A673 (cell line): ENCODE results near the gene DENND2D. TPM values are rescaled to one million over a fixed set of nuclear protein-coding genes. Genes with fewer than 3 reads are reported as not detected.

Source experiments
- BruUV-seq: library from RNA; stranded (reverse); fragments of 400-500 nt; replicated peaks from 2 replicates; lab custom pipeline; 2021; lab: Mats Ljungman, UMichigan
- CTCF ChIA-PET: fragments of 300-600 bp; sonication (Branson Sonifier 250); formaldehyde crosslinking; loops from one replicate; lab custom pipeline; 2022; ENCODE audit warnings: antibody characterized with exemption; lab: Charles Lee
- POLR2A ChIA-PET: fragments of 300-600 bp; sonication (Branson Sonifier 250); formaldehyde crosslinking; loops from one replicate; lab custom pipeline; 2022; ENCODE audit warnings: antibody characterized with exemption; ENCODE audit not compliant: low non-redundant PET; lab: Charles Lee
- DNase-seq: peaks from one replicate; pipeline ENCODE4 v3.0.0-alpha.2; 2015; ENCODE audit warnings: low spot score
- H3K27ac ChIP-seq: fragments of 200-600 bp; sonication (generic); 2 replicates; pipeline ENCODE4 v1.5.1; 2016; ENCODE audit warnings: mixed run types, low read depth, mild to moderate bottlenecking, mixed read lengths, antibody characterized with exemption, low read length; ENCODE audit not compliant: poor library complexity, severe bottlenecking
- H3K27me3 ChIP-seq: fragments of 200-600 bp; sonication (generic); replicated peaks from 2 replicates; pipeline ENCODE4 v1.6.1; 2017; ENCODE audit warnings: mixed run types, low read depth, mild to moderate bottlenecking, mixed read lengths, antibody characterized with exemption, low read length; ENCODE audit not compliant: insufficient read depth, poor library complexity
- H3K36me3 ChIP-seq: fragments of 200-600 bp; sonication (generic); 2 replicates; pipeline ENCODE4 v1.6.1; 2016; ENCODE audit warnings: mixed run types, mild to moderate bottlenecking, mixed read lengths, antibody characterized with exemption, low read length; ENCODE audit not compliant: insufficient read depth, poor library complexity, severe bottlenecking
- H3K4me1 ChIP-seq: fragments of 200-600 bp; sonication (generic); 2 replicates; pipeline ENCODE4 v1.6.1; 2017; ENCODE audit warnings: mixed run types, mild to moderate bottlenecking, mixed read lengths, antibody characterized with exemption, low read length; ENCODE audit not compliant: insufficient read depth, poor library complexity, severe bottlenecking
- H3K4me3 ChIP-seq: fragments of 200-600 bp; sonication (generic); 2 replicates; pipeline ENCODE4 v1.5.1; 2016; ENCODE audit warnings: low read depth, mixed run types, mild to moderate bottlenecking, mixed read lengths, low read length; ENCODE audit not compliant: poor library complexity, severe bottlenecking
- H3K9me3 ChIP-seq: fragments of 200-600 bp; sonication (generic); 2 replicates; pipeline ENCODE4 v1.6.1; 2016; ENCODE audit warnings: mixed run types, low read depth, mild to moderate bottlenecking, mixed read lengths, antibody characterized with exemption, low read length; ENCODE audit not compliant: poor library complexity, severe bottlenecking
- EZH2 ChIP-seq: fragments of 200-600 bp; sonication (generic); IDR thresholded peaks from 2 replicates; pipeline ENCODE4 v1.6.1; 2017; ENCODE audit warnings: borderline replicate concordance, low read depth, mild to moderate bottlenecking, mixed read lengths, antibody characterized with exemption, low read length; ENCODE audit not compliant: poor library complexity, severe bottlenecking
- intact Hi-C: fragments of 100-400 bp; cut with micrococcal nuclease; formaldehyde crosslinking; loops from one replicate; pipeline ENCODE4 v1.10.0; 2022; ENCODE audit not compliant: unreplicated experiment
- total RNA-seq: library from RNA; stranded (reverse); gene quantifications from 2 replicates; pipeline ENCODE4 v1.2.3, GENCODE V29; 2021
- TF ChIP-seq, protein P1 (sequence below): fragments of 300-800, 200-600 bp; sonication (generic); conservative IDR thresholded peaks from 2 replicates; pipeline ENCODE4 v1.5.1; 2017; ENCODE audit warnings: low read depth, mild to moderate bottlenecking, antibody characterized with exemption, low read length, moderate library complexity, mixed read lengths

DENND2D gene
- total RNA-seq, 1 experiment from 2014 or later = not detected

DNA sequence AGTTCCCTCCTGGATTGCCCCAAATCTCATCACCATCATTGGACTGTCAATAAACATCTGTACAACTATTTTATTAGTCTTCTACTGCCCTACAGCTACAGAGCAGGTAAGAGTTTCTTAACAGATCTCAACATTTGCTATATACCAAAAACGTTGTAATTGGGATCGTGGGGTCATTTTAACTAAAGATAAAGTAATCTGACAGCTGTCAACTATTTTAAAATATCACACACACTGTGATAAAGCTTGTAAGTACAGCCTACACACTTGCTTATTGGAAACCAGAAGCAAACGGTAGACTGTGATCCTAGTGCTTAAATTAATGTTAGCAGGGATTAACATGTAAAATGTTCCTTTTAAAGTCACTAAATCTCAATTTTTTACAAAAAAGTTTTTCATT lies 52.5 kb downstream of the DENND2D start:
- BruUV-seq = no TSS peak
- ChIA-PET CTCF (no interaction called here), POLR2A (no interaction called here)
- Histone ChIP-seq H3K4me3 (no peak overlapping the region), H3K27me3 (no peaks in the 10 kb centered on the region), H3K9me3 (no peaks in the 10 kb centered on the region), H3K27ac (no peak overlapping the region), H3K4me1 (no peaks in the 10 kb centered on the region), H3K36me3 (peaks cover 26% of the 10 kb centered on the region)
- intact Hi-C loops = no loop called here
- DNase-seq = no peak
- TF ChIP-seq, protein P1, sequence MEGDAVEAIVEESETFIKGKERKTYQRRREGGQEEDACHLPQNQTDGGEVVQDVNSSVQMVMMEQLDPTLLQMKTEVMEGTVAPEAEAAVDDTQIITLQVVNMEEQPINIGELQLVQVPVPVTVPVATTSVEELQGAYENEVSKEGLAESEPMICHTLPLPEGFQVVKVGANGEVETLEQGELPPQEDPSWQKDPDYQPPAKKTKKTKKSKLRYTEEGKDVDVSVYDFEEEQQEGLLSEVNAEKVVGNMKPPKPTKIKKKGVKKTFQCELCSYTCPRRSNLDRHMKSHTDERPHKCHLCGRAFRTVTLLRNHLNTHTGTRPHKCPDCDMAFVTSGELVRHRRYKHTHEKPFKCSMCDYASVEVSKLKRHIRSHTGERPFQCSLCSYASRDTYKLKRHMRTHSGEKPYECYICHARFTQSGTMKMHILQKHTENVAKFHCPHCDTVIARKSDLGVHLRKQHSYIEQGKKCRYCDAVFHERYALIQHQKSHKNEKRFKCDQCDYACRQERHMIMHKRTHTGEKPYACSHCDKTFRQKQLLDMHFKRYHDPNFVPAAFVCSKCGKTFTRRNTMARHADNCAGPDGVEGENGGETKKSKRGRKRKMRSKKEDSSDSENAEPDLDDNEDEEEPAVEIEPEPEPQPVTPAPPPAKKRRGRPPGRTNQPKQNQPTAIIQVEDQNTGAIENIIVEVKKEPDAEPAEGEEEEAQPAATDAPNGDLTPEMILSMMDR = no peak
- no peak for TF ChIP-seq EZH2

GRCh38 chr1:111145963-111146768 lies 54.3 kb downstream of the DENND2D start:
- intact Hi-C loops = no loop called here
- H3K27ac ChIP-seq = no peak overlapping the region
- H3K4me3 ChIP-seq = no peak overlapping the region
- H3K9me3 ChIP-seq = no peaks in the 10 kb centered on the region
- H3K4me1 ChIP-seq = peaks cover 11% of the 10 kb centered on the region
- POLR2A ChIA-PET = no interaction called here
- TF ChIP-seq, protein P1 = no peak
- TF ChIP-seq EZH2 = no peak
- peaks cover 24% of the 10 kb centered on the region for H3K36me3 ChIP-seq
- DNase-seq = no peak
- CTCF ChIA-PET = no interaction called here
- BruUV-seq = no TSS peak
- no peaks in the 10 kb centered on the region for H3K27me3 ChIP-seq

- ChIA-PET POLR2A (no interaction called here), CTCF (no interaction called here)
- H3K36me3 ChIP-seq = peaks cover 24% of the 10 kb centered on the region
- TF ChIP-seq, protein P1 = no peak
- TF ChIP-seq EZH2 = no peak
- H3K27me3 ChIP-seq = no peaks in the 10 kb centered on the region
- no peaks in the 10 kb centered on the region for H3K9me3 ChIP-seq
- no TSS peak for BruUV-seq
- intact Hi-C loops = no loop called here
- H3K27ac ChIP-seq = no peak overlapping the region
- H3K4me3 ChIP-seq = no peak overlapping the region
- DNase-seq = no peak
- H3K4me1 ChIP-seq = peaks cover 13% of the 10 kb centered on the region
Measured at GRCh38 chr1:111145542-111145941, 54.9 kb downstream of the DENND2D start.
